HepG2 (cell line): ENCODE measurements around the gene CPLX1. TPM values are rescaled to one million over a fixed set of nuclear protein-coding genes. Genes with fewer than 3 reads are reported as not detected.

Experiments used
- ATF1 ChIP-seq: IDR thresholded peaks from 2 replicates; pipeline ENCODE4 v1.6.1; 2016; ENCODE audit warnings: mild to moderate bottlenecking, control low read depth
- CREM ChIP-seq, 2 experiments: sonication (generic) in 1 of 2; formaldehyde crosslinking in 1 of 2; IDR thresholded peaks; 2 replicates each; pipeline versions ENCODE4 v1.4.0 to v1.6.1; 2016 to 2020; ENCODE audit warnings: antibody characterized with exemption in 1 of 2, mild to moderate bottlenecking in 1 of 2, missing genetic modification reagents in 1 of 2
- FOXK2 ChIP-seq: fragments of 450-650 bp; IDR thresholded peaks from 2 replicates; pipeline ENCODE4 v1.6.1; 2016
- GZF1 ChIP-seq: sonication (generic); formaldehyde crosslinking; IDR thresholded peaks from 2 replicates; pipeline ENCODE4 v1.5.1; 2020; ENCODE audit warnings: mild to moderate bottlenecking, missing genetic modification reagents
- HNF4A ChIP-seq: sonication (generic); formaldehyde crosslinking; IDR thresholded peaks from 2 replicates; pipeline ENCODE4 v1.4.0; 2020; ENCODE audit warnings: missing genetic modification reagents
- KAT8 ChIP-seq: IDR thresholded peaks from 2 replicates; pipeline ENCODE4 v1.6.1; 2016; ENCODE audit warnings: missing genetic modification reagents, missing compliant biosample characterization
- KDM5A ChIP-seq: fragments of 200-600 bp; sonication (generic); IDR thresholded peaks from 2 replicates; pipeline ENCODE4 v1.7.0; 2018; ENCODE audit warnings: antibody characterized with exemption, mild to moderate bottlenecking, low read length, borderline replicate concordance
- MIXL1 ChIP-seq: IDR thresholded peaks from 2 replicates; pipeline ENCODE4 v1.6.1; 2016
- NR2F1 ChIP-seq, 2 experiments: fragments of 450-650 bp in 1 of 2; formaldehyde crosslinking in 1 of 2; IDR thresholded peaks; 2 replicates each; pipeline versions ENCODE4 v1.5.0 to v1.6.1; 2016 to 2020; ENCODE audit warnings: mild to moderate bottlenecking in 1 of 2, missing compliant biosample characterization in 1 of 2, missing genetic modification reagents in 1 of 2, moderate library complexity in 1 of 2
- PHF21A ChIP-seq: sonication (generic); formaldehyde crosslinking; IDR thresholded peaks from 2 replicates; pipeline ENCODE4 v1.5.0; 2020; ENCODE audit warnings: mild to moderate bottlenecking, missing genetic modification reagents
- POGZ ChIP-seq: sonication (generic); formaldehyde crosslinking; IDR thresholded peaks from 2 replicates; pipeline ENCODE4 v1.4.0; 2020; ENCODE audit warnings: mild to moderate bottlenecking, missing genetic modification reagents
- RXRB ChIP-seq: IDR thresholded peaks from 2 replicates; pipeline ENCODE4 v1.6.1; 2016; ENCODE audit warnings: borderline replicate concordance, missing genetic modification reagents, missing compliant biosample characterization
- SOX13 ChIP-seq, 3 experiments: fragments of 450-650 bp in 1 of 3; sonication (generic) in 1 of 3; formaldehyde crosslinking in 1 of 3; IDR thresholded peaks in 2 of 3; conservative IDR thresholded peaks in 1 of 3; 2 replicates each; pipeline versions ENCODE4 v1.5.0 to v1.6.1; 2016 to 2020; ENCODE audit warnings: antibody characterized with exemption in 1 of 3, mild to moderate bottlenecking in 1 of 3, missing compliant biosample characterization in 1 of 3, missing genetic modification reagents in 1 of 3, moderate library complexity in 1 of 3
- SPEN ChIP-seq: sonication (generic); formaldehyde crosslinking; IDR thresholded peaks from 2 replicates; pipeline ENCODE4 v1.5.1; 2020; ENCODE audit warnings: low read depth, mild to moderate bottlenecking, missing genetic modification reagents
- SUZ12 ChIP-seq: fragments of 150-350 bp; IDR thresholded peaks from 2 replicates; pipeline ENCODE4 v1.6.1; 2014; ENCODE audit warnings: low read depth, low read length
- TCF7 ChIP-seq: sonication (generic); IDR thresholded peaks from 2 replicates; pipeline ENCODE4 v1.6.1; 2016; ENCODE audit warnings: antibody characterized with exemption, low read depth
- YY1 ChIP-seq: IDR thresholded peaks from 2 replicates; pipeline ENCODE4 v1.6.1; 2011; ENCODE audit warnings: low read length, low read depth, moderate library complexity, mild to moderate bottlenecking; ENCODE audit not compliant: insufficient read depth, insufficient replicate concordance
- ZBTB14 ChIP-seq: sonication (generic); formaldehyde crosslinking; IDR thresholded peaks from 2 replicates; pipeline ENCODE4 v1.4.0; 2020; ENCODE audit warnings: missing genetic modification reagents
- ZMYM4 ChIP-seq: sonication (generic); formaldehyde crosslinking; IDR thresholded peaks from 2 replicates; pipeline ENCODE4 v1.8.1; 2023; ENCODE audit warnings: mild to moderate bottlenecking, missing genetic modification reagents
- ZSCAN9 ChIP-seq: IDR thresholded peaks from 2 replicates; pipeline ENCODE4 v1.6.1; 2016; ENCODE audit warnings: borderline replicate concordance
- polyA plus RNA-seq, 8 experiments: library from polyadenylated mRNA; depleted of rRNA in 3 of 8; stranded (reverse) in 7 of 8; unstranded in 1 of 8; fragments of >200 nt; fragmentation: Illumina TruSeq in 4 of 8; extraction: Trizol in 4 of 8; gene quantifications; 2 replicates each; pipeline versions ENCODE4 v1.2.1 to v1.2.3, GENCODE V29; 2011 to 2016; ENCODE audit warnings: low read depth in 4 of 8, missing spikeins in 1 of 8, mixed read lengths in 1 of 8; ENCODE audit not compliant: insufficient read depth in 1 of 8
- total RNA-seq, 5 experiments: library from RNA; depleted of rRNA; stranded (reverse); fragments of >200 nt; fragmentation: Illumina TruSeq; extraction: Trizol; gene quantifications; 2 replicates each; pipeline ENCODE4 v1.2.3, GENCODE V29; 2016; ENCODE audit warnings: low read depth in 1 of 5
- TF ChIP-seq, protein P1 (sequence below): sonication (generic); formaldehyde crosslinking; conservative IDR thresholded peaks from 2 replicates; pipeline ENCODE4 v1.4.0; 2020; ENCODE audit warnings: mild to moderate bottlenecking, missing genetic modification reagents, moderate library complexity
- TF ChIP-seq, protein P2 (sequence below): sonication (generic); formaldehyde crosslinking; IDR thresholded peaks from 2 replicates; pipeline ENCODE4 v1.4.0; 2020; ENCODE audit warnings: missing genetic modification reagents, mild to moderate bottlenecking, borderline replicate concordance

The CPLX1 gene
- total and polyA plus RNA-seq, 2 of the 13 experiments (the other 11 are each of a cell fraction or from before 2014, with no cell fraction given), result 0.18 TPM

DNA sequence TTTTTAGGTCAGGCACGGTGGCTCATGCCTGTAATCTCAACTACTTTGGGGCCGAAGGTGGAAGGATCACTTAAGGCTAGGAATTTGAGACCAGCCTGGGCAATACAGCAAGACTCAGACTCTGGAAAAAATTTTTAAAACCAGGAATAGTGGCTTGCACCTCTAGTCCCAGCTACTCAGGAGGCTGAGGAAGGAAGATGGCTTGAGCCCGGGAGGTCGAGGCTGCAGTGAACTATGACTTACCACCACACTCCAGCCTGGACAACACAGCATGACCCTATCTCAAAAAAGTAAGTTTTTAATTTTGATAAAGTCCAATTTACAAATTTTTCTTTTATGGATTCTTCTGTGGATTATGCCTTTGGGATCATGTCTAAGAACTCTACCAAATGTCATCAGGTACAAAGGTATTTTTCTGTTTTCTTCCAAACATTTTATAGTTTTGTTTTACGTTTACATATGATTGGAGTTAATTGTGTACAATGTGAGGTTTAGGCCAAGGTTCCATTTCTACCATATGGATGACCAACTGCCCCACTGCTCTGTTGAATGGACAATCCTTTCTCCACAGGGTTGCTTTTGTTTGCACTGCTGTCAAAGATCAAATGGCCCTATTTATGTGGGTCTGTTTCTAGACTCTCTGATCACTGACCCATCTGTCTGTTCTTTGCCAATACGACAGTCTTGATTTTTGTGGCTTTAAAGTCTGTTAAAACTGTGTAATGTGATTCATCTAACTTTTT is 48.2 kb downstream of the CPLX1 start (continued):
- TF ChIP-seq, protein P1, sequence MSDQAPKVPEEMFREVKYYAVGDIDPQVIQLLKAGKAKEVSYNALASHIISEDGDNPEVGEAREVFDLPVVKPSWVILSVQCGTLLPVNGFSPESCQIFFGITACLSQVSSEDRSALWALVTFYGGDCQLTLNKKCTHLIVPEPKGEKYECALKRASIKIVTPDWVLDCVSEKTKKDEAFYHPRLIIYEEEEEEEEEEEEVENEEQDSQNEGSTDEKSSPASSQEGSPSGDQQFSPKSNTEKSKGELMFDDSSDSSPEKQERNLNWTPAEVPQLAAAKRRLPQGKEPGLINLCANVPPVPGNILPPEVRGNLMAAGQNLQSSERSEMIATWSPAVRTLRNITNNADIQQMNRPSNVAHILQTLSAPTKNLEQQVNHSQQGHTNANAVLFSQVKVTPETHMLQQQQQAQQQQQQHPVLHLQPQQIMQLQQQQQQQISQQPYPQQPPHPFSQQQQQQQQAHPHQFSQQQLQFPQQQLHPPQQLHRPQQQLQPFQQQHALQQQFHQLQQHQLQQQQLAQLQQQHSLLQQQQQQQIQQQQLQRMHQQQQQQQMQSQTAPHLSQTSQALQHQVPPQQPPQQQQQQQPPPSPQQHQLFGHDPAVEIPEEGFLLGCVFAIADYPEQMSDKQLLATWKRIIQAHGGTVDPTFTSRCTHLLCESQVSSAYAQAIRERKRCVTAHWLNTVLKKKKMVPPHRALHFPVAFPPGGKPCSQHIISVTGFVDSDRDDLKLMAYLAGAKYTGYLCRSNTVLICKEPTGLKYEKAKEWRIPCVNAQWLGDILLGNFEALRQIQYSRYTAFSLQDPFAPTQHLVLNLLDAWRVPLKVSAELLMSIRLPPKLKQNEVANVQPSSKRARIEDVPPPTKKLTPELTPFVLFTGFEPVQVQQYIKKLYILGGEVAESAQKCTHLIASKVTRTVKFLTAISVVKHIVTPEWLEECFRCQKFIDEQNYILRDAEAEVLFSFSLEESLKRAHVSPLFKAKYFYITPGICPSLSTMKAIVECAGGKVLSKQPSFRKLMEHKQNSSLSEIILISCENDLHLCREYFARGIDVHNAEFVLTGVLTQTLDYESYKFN (CRISPR knock-in tag), result peak; percentile 69
- TF ChIP-seq RXRB (CRISPR knock-in tag), result 0 out of 2 replicates have a peak, but pooled peaks have one; percentile 17
- no peak for TF ChIP-seq SPEN (CRISPR knock-in tag)
- TF ChIP-seq ZMYM4 (CRISPR knock-in tag), result no peak
- TF ChIP-seq PHF21A (CRISPR knock-in tag), result peak; percentile 28; the same call in 1 of the 2 replicates
- TF ChIP-seq NR2F1 (CRISPR knock-in tag; IDR thresholded peaks at IDR 0.05), result peak in 1 of 2 experiments; percentile 24; a peak in 1 of 4 replicates
- peak; percentile 64 for TF ChIP-seq HNF4A (CRISPR knock-in tag)
- 0 out of 2 replicates have a peak, but pooled peaks have one; percentile 18 for TF ChIP-seq FOXK2
- no peak for TF ChIP-seq ATF1 (CRISPR knock-in tag)
- TF ChIP-seq, protein P2, sequence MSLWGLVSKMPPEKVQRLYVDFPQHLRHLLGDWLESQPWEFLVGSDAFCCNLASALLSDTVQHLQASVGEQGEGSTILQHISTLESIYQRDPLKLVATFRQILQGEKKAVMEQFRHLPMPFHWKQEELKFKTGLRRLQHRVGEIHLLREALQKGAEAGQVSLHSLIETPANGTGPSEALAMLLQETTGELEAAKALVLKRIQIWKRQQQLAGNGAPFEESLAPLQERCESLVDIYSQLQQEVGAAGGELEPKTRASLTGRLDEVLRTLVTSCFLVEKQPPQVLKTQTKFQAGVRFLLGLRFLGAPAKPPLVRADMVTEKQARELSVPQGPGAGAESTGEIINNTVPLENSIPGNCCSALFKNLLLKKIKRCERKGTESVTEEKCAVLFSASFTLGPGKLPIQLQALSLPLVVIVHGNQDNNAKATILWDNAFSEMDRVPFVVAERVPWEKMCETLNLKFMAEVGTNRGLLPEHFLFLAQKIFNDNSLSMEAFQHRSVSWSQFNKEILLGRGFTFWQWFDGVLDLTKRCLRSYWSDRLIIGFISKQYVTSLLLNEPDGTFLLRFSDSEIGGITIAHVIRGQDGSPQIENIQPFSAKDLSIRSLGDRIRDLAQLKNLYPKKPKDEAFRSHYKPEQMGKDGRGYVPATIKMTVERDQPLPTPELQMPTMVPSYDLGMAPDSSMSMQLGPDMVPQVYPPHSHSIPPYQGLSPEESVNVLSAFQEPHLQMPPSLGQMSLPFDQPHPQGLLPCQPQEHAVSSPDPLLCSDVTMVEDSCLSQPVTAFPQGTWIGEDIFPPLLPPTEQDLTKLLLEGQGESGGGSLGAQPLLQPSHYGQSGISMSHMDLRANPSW (CRISPR knock-in tag), result 0 out of 2 replicates have a peak, but pooled peaks have one; percentile 73
- 0 out of 2 replicates have a peak, but pooled peaks have one; percentile 23 for TF ChIP-seq MIXL1
- TF ChIP-seq ZSCAN9 (CRISPR knock-in tag), result no peak
- TF ChIP-seq GZF1 (CRISPR knock-in tag), result no peak
- TF ChIP-seq CREM (IDR thresholded peaks at IDR 0.05), result 0 out of 2 replicates have a peak, but pooled peaks have one; percentile 25
- TF ChIP-seq CREM (CRISPR knock-in tag; IDR thresholded peaks at IDR 0.05), result no peak
- TF ChIP-seq KDM5A, result no peak
- no peak for TF ChIP-seq SOX13 (IDR thresholded peaks at IDR 0.05)
- TF ChIP-seq SOX13 (CRISPR knock-in tag; conservative IDR thresholded peaks at IDR 0.05 in 1 of 2, IDR thresholded peaks at IDR 0.05 in 1 of 2), result peak in 1 of 2 experiments; percentile 66; a peak in 1 of 4 replicates
- 0 out of 2 replicates have a peak, but pooled peaks have one; percentile 18 for TF ChIP-seq KAT8 (CRISPR knock-in tag)
- TF ChIP-seq SUZ12, result no peak
- TF ChIP-seq ZBTB14 (CRISPR knock-in tag), result no peak
- TF ChIP-seq POGZ (CRISPR knock-in tag), result peak; percentile 38; the same call in 1 of the 2 replicates
- peak; percentile 79 for TF ChIP-seq TCF7
- TF ChIP-seq YY1, result no peak
